Endothelial cell of umbilical vein (primary cell): Measurements from ENCODE around the gene FAM131C. TPM values are rescaled to one million over a fixed set of nuclear protein-coding genes. Genes with fewer than 3 reads are reported as not detected.

ENCODE experiments used
- BruUV-seq: library from RNA; stranded (reverse); fragments of 400-500 nt; replicated peaks from 2 replicates; lab custom pipeline; 2021; lab: Mats Ljungman, UMichigan
- CTCF ChIA-PET: fragments of 300-600, 350-600 bp; sonication (Branson Sonifier 250); formaldehyde crosslinking; loops from one replicate; lab custom pipeline; 2021; ENCODE audit warnings: antibody characterized with exemption, inconsistent platforms; lab: Charles Lee
- POLR2A ChIA-PET: fragments of 300-600, 350-600 bp; sonication (Branson Sonifier 250); formaldehyde crosslinking; loops from one replicate; lab custom pipeline; 2021; ENCODE audit warnings: antibody characterized with exemption, inconsistent platforms; lab: Charles Lee
- DNase-seq: peaks from one replicate; pipeline ENCODE4 v3.0.0-alpha.2; 2011; ENCODE audit warnings: low read depth, low spot score
- FAIRE-seq: peaks from 2 replicates; lab custom pipeline; 2011; peaks lifted over from hg19 to GRCh38; lab: Jason Lieb, UNC
- H2AFZ ChIP-seq: 2 replicates; pipeline ENCODE4 v1.6.0; 2012; ENCODE audit warnings: low read depth, low read length, control low read depth, inconsistent platforms
- H3K27ac ChIP-seq: 2 replicates; pipeline ENCODE4 v1.5.1; 2011; ENCODE audit warnings: low read depth, mild to moderate bottlenecking, control low read depth, low read length, moderate library complexity; ENCODE audit not compliant: insufficient read depth
- H3K27me3 ChIP-seq, 2 experiments: 2 replicates each; pipeline versions ENCODE4 v1.6.0 to v1.6.1; 2011; ENCODE audit warnings: low read length in 2 of 2, mixed read lengths in 1 of 2; ENCODE audit not compliant: control insufficient read depth in 2 of 2, insufficient read depth in 2 of 2
- H3K36me3 ChIP-seq, 2 experiments: 2 replicates in 1 of 2; 3 replicates in 1 of 2; pipeline ENCODE4 v1.5.1; 2011; ENCODE audit warnings: low read length in 2 of 2, mild to moderate bottlenecking in 1 of 2, moderate library complexity in 1 of 2; ENCODE audit not compliant: control insufficient read depth in 2 of 2, insufficient read depth in 2 of 2; ENCODE audit errors: extremely low read depth in 1 of 2
- H3K4me1 ChIP-seq: 3 replicates; pipeline ENCODE4 v1.5.1; 2011; ENCODE audit warnings: mild to moderate bottlenecking, low read length; ENCODE audit not compliant: control insufficient read depth, insufficient read depth; ENCODE audit errors: extremely low read depth
- H3K4me2 ChIP-seq: 2 replicates; pipeline ENCODE4 v1.6.1; 2011; ENCODE audit warnings: low read length, control low read depth, mixed read lengths; ENCODE audit not compliant: insufficient read depth
- H3K4me3 ChIP-seq, 3 experiments: fragments of 200-600 bp in 1 of 3; sonication (generic), shearing (Covaris generic) in 1 of 3; replicated peaks in 1 of 3; 2 replicates each; pipeline ENCODE4 v1.5.1; 2011 to 2016; ENCODE audit warnings: control low read depth in 3 of 3, low read length in 3 of 3, mild to moderate bottlenecking in 2 of 3, inconsistent platforms in 1 of 3, low read depth in 1 of 3, moderate library complexity in 1 of 3; ENCODE audit not compliant: insufficient read depth in 1 of 3
- H3K79me2 ChIP-seq: 2 replicates; pipeline ENCODE4 v1.6.0; 2012; ENCODE audit warnings: low read length, inconsistent platforms; ENCODE audit not compliant: control insufficient read depth, insufficient read depth
- H3K9ac ChIP-seq: replicated peaks from 2 replicates; pipeline ENCODE3; 2011; ENCODE audit warnings: low read length, control low read depth; ENCODE audit not compliant: insufficient read depth; ENCODE audit errors: extremely low read depth
- H3K9me1 ChIP-seq: replicated peaks from 3 replicates; pipeline ENCODE4 v1.6.0; 2011; ENCODE audit warnings: mild to moderate bottlenecking, low read length; ENCODE audit not compliant: control insufficient read depth, insufficient read depth; ENCODE audit errors: extremely low read depth
- H3K9me3 ChIP-seq: replicated peaks from 2 replicates; pipeline ENCODE4 v1.5.1; 2012; ENCODE audit warnings: low read length, inconsistent platforms; ENCODE audit not compliant: control insufficient read depth, insufficient read depth
- H4K20me1 ChIP-seq: replicated peaks from 2 replicates; pipeline ENCODE3; 2011; ENCODE audit warnings: mild to moderate bottlenecking, low read length; ENCODE audit not compliant: control insufficient read depth, insufficient read depth; ENCODE audit errors: extremely low read depth
- JUN ChIP-seq: IDR thresholded peaks from 2 replicates; pipeline ENCODE4 v1.6.1; 2011; ENCODE audit warnings: borderline replicate concordance, low read depth; ENCODE audit not compliant: insufficient read length, insufficient read depth
- MYC ChIP-seq: IDR thresholded peaks from one replicate; pipeline ENCODE4 v1.6.1; 2011; ENCODE audit warnings: mild to moderate bottlenecking, low read depth, low read length
- POLR2A ChIP-seq: IDR thresholded peaks from 2 replicates; pipeline ENCODE4 v1.6.1; 2012; ENCODE audit warnings: low read depth, mild to moderate bottlenecking, control low read depth, low read length
- POLR2AphosphoS5 ChIP-seq: IDR thresholded peaks from 2 replicates; pipeline ENCODE4 v1.6.1; 2012; ENCODE audit warnings: low read depth, mild to moderate bottlenecking, control low read depth, low read length, moderate library complexity; ENCODE audit not compliant: insufficient read depth
- dilution Hi-C: fragments of 300-500 bp; cut with MboI; formaldehyde crosslinking; loops from one replicate; pipeline ENCODE4 v1.15.0; 2019; ENCODE audit warnings: low sequenced_read_pairs; ENCODE audit not compliant: extremely low pct_ligation_motif_present
- intact Hi-C: fragments of 100-400 bp; cut with micrococcal nuclease; formaldehyde crosslinking; loops from one replicate; pipeline ENCODE4 v1.10.0; 2022
- polyA plus RNA-seq, 4 experiments: library from polyadenylated mRNA; depleted of rRNA in 3 of 4; stranded (reverse) in 3 of 4; unstranded in 1 of 4; fragments of >200 nt; gene quantifications; 2 replicates each; pipeline versions ENCODE4 v1.2.1 to v1.2.3, GENCODE V29; 2011 to 2012; ENCODE audit warnings: missing spikeins in 1 of 4
- total RNA-seq: library from RNA; stranded (reverse); gene quantifications from 2 replicates; pipeline ENCODE4 v1.2.3, GENCODE V29; 2021
- TF ChIP-seq, protein P1 (sequence below): IDR thresholded peaks from 2 replicates; pipeline ENCODE4 v1.6.1; 2011; ENCODE audit not compliant: insufficient read depth, insufficient read length
- TF ChIP-seq, protein P2 (sequence below), 2 donors: IDR thresholded peaks; 1 replicate in 1 of 2; 2 replicates in 1 of 2; pipeline ENCODE4 v1.5.1; 2011; ENCODE audit warnings: low read length in 2 of 2, mild to moderate bottlenecking in 2 of 2, moderate library complexity in 2 of 2, control low read depth in 1 of 2, inconsistent platforms in 1 of 2, low read depth in 1 of 2; ENCODE audit not compliant: insufficient read depth in 1 of 2; ENCODE audit errors: extremely low read depth in 1 of 2

Gene FAM131C
- total and polyA plus RNA-seq, 2 donors (not counting 3 experiments of a cell fraction or from before 2014, with no cell fraction given), result 0.23 TPM; not detected in 1

DNA sequence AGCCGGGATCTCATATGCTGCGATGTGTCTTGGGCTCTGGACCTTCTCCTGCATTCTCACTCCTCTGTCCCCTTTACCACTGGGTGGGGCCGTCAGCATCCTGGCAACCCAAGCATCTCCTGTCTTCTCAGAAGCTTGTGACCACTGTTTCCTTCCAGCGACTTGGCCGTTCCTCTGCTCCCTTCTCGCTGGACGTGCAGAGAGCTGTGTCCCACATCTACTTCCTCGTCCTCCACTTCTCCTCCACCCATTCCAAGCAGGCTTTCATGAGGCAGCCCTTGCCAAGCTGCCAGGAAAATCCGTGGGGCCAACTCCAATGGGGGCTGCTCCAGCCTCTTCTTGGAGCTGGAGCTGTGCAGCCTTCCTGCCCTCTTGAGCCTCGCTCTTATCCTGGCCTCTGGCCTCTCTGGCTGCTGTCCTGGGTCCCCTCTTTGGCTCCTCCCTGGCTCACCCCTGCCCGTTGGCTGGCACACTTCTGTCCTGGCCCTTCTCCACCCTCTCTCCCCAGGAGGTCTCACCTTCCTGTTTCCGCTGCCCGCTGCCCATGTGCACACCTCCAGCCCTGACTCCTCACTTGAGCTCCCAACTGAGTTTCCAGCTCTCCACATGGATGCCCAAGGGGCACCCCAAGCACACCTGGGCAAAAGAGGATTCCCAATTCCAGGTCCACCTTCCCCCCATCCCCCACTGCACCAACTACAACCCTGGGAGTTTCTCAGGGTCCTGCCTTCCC is 8.7 kb downstream of the FAM131C start:
- POLR2A ChIA-PET, result no interaction called here
- TF ChIP-seq POLR2AphosphoS5 (no peak), MYC (no peak), JUN (no peak), POLR2A (no peak)
- TF ChIP-seq, protein P1, sequence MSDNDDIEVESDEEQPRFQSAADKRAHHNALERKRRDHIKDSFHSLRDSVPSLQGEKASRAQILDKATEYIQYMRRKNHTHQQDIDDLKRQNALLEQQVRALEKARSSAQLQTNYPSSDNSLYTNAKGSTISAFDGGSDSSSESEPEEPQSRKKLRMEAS, result no peak
- TF ChIP-seq, protein P2, sequence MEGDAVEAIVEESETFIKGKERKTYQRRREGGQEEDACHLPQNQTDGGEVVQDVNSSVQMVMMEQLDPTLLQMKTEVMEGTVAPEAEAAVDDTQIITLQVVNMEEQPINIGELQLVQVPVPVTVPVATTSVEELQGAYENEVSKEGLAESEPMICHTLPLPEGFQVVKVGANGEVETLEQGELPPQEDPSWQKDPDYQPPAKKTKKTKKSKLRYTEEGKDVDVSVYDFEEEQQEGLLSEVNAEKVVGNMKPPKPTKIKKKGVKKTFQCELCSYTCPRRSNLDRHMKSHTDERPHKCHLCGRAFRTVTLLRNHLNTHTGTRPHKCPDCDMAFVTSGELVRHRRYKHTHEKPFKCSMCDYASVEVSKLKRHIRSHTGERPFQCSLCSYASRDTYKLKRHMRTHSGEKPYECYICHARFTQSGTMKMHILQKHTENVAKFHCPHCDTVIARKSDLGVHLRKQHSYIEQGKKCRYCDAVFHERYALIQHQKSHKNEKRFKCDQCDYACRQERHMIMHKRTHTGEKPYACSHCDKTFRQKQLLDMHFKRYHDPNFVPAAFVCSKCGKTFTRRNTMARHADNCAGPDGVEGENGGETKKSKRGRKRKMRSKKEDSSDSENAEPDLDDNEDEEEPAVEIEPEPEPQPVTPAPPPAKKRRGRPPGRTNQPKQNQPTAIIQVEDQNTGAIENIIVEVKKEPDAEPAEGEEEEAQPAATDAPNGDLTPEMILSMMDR (IDR thresholded peaks at IDR 0.05; ENCODE audit: extremely low read depth in 1 of 2, insufficient read depth in 1 of 2, low read depth in 1 of 2, low read length in 2 of 2), result no peak

More for the DNA sequence above, 8.7 kb downstream of the FAM131C start:
- DNase-seq (no peak), FAIRE-seq (no peak)
- Histone ChIP-seq H3K4me3 (no peak overlapping the region), H2AFZ (no peak overlapping the region), H3K27ac (no peak overlapping the region), H3K79me2 (no peaks in the 10 kb centered on the region), H4K20me1 (no peaks in the 10 kb centered on the region), H3K9me3 (no peaks in the 10 kb centered on the region), H3K36me3 (no peaks in the 10 kb centered on the region), H3K27me3 (peaks cover 0 to 7% of the 10 kb centered on the region in 2 experiments), H3K9ac (no peak overlapping the region), H3K4me2 (no peak overlapping the region), H3K4me1 (no peaks in the 10 kb centered on the region), H3K9me1 (no peaks in the 10 kb centered on the region)
- intact Hi-C loops (no loop called here), dilution Hi-C loops (no loop called here)
- no TSS peak for BruUV-seq
- CTCF ChIA-PET, result interaction anchor here (0.6 to 1.2 kb wide), 3 partner anchors 9 to 298 kb away, joined by 3 to 10 read pairs (median 3); partner anchors contain the start of gene FAM131C
